HG03457 (cell line): Measurements from ENCODE around the gene LRP1-AS.

Experiments
- ATAC-seq: cut with Tn5 transposase; IDR thresholded peaks from one replicate; pipeline ENCODE4 v1.9.1; 2021; ENCODE audit warnings: moderate number of reproducible peaks; ENCODE audit not compliant: unreplicated experiment

The LRP1-AS gene

DNA sequence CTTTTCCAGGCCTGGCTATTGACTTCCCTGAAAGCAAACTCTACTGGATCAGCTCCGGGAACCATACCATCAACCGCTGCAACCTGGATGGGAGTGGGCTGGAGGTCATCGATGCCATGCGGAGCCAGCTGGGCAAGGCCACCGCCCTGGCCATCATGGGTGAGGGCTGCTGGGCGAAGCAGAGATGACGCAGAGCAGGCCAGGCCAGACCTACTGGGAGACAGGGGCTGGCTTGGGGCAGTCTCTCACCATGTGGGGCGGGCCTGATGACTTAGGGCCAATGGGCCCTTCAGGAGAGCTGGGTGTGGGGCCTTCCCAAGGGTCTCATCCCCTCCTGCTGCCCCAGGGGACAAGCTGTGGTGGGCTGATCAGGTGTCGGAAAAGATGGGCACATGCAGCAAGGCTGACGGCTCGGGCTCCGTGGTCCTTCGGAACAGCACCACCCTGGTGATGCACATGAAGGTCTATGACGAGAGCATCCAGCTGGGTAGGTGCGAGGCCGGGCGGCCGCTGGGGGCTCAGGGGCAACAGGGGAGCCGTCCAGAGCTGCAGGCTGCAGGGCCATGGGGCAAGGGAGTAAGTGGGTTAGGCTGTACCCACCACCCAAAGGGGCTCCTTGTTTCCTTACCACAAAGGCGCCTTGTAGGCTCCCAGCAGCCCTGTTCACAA lies 33.0 kb upstream of the LRP1-AS start:
- no peak for ATAC-seq

DNA sequence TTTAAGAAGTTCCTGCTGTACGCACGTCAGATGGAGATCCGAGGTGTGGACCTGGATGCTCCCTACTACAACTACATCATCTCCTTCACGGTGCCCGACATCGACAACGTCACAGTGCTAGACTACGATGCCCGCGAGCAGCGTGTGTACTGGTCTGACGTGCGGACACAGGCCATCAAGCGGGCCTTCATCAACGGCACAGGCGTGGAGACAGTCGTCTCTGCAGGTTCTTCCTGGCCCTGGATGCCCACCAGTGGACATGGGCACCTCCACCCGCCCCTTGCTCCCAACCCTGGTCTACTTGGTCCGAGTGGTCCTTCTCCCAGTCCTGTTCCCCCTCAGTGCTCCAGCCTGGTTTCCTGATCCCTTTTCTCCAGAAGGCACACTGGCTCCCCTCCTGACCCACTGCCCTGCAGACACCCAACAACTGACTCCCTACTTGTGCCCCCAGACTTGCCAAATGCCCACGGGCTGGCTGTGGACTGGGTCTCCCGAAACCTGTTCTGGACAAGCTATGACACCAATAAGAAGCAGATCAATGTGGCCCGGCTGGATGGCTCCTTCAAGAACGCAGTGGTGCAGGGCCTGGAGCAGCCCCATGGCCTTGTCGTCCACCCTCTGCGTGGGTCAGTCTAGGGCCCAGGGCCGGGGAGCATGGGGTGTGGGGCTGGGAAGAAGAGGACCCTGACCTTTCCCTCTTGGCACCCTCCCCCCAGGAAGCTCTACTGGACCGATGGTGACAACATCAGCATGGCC lies 32.1 kb upstream of the LRP1-AS start:
- no peak for ATAC-seq

DNA sequence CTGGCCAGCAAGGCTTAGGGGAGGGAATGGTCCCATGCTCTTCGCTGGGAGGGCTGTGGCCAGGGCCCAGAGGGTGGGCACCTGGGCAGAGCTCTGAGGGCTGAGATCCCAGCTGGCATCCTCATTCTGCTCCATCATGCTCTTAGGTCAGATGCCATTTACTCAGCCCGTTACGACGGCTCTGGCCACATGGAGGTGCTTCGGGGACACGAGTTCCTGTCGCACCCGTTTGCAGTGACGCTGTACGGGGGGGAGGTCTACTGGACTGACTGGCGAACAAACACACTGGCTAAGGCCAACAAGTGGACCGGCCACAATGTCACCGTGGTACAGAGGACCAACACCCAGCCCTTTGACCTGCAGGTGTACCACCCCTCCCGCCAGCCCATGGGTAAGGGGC lies 30.8 kb upstream of the LRP1-AS start:
- no peak for ATAC-seq

DNA sequence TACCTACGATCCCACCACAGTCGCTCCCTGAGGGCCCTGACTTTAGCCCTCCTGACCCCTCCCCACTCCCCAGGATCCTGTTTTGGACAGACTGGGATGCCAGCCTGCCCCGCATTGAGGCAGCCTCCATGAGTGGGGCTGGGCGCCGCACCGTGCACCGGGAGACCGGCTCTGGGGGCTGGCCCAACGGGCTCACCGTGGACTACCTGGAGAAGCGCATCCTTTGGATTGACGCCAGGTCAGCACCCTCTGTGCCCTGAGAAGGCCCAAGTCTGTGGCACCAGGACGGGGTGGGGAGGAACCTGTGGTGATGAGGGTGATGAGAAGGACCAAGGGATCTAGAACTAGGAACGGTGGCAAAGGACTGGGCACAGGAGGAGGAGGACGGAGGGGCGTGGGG lies 29.9 kb upstream of the LRP1-AS start:
- no peak for ATAC-seq

DNA sequence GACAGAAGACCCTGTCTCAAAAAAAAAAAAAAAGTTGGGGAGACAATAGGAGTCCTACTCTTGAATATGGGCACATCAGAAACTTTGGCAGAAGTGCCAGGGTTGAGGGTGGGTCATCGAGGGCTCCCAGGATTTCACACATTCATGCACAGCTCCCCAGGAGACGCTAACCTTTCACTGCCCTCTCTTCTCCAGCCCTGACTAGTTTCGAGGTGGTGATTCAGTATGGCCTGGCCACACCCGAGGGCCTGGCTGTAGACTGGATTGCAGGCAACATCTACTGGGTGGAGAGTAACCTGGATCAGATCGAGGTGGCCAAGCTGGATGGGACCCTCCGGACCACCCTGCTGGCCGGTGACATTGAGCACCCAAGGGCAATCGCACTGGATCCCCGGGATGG lies 29.4 kb upstream of the LRP1-AS start:
- no peak for ATAC-seq

DNA sequence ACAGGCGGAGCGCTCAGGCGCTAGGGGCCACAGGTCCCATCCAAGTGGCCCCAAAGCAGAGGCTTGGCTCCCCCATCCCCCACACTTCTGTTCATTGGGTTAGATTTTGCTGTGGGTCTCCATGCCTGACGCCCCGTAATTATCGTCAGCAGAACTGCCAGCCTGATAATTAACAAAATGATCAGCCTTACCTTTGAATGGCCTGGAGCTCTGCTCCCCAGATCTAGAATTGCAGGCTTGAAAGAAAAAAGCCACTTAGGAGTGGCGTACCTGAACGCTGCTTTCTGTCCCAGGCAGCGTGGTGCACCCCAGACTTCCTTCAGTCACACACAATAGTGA lies 28.7 kb upstream of the LRP1-AS start:
- ATAC-seq: no peak

DNA sequence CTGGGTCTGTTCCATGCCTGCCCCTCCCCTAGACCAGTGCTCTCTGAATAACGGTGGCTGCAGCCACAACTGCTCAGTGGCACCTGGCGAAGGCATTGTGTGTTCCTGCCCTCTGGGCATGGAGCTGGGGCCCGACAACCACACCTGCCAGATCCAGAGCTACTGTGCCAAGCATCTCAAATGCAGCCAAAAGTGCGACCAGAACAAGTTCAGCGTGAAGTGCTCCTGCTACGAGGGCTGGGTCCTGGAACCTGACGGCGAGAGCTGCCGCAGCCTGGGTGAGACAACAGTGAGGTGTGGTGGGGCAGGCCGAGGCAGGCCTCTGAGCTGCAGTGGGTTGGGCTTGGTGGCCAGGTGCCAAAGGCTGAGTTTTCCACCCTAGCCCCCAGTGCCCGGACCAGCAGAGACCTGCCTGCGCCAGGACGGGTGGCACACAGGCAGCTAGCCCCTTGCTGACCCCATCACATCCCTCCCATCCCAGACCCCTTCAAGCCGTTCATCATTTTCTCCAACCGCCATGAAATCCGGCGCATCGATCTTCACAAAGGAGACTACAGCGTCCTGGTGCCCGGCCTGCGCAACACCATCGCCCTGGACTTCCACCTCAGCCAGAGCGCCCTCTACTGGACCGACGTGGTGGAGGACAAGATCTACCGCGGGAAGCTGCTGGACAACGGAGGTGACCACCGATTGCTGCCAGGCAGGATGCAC lies 28.2 kb upstream of the LRP1-AS start:
- ATAC-seq: no peak

DNA sequence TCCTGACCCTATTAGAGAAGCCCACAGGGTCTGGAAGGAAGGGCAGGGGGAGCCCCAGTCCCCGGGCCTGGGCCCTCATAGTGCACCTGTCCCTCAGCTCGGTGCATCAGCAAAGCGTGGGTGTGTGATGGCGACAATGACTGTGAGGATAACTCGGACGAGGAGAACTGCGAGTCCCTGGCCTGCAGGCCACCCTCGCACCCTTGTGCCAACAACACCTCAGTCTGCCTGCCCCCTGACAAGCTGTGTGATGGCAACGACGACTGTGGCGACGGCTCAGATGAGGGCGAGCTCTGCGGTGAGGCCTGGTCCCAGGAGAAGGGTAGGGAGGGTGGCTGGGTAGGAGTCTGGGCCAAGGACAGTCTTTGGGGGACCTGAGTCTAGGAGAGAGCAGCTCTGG lies 26.3 kb upstream of the LRP1-AS start:
- no peak for ATAC-seq

DNA sequence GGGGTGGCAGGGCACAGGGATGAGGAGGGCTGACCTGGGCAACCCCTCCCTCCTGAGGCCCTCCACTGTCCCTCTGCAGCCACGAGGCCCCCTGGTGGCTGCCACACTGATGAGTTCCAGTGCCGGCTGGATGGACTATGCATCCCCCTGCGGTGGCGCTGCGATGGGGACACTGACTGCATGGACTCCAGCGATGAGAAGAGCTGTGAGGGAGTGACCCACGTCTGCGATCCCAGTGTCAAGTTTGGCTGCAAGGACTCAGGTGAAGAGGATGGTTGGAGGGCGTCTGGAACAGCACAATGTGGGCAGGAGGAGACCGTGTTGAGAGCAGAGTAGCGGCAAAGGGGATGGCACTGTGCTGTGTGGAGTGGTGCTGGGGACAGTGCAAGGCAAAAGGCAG lies 25.7 kb upstream of the LRP1-AS start:
- no peak for ATAC-seq

DNA sequence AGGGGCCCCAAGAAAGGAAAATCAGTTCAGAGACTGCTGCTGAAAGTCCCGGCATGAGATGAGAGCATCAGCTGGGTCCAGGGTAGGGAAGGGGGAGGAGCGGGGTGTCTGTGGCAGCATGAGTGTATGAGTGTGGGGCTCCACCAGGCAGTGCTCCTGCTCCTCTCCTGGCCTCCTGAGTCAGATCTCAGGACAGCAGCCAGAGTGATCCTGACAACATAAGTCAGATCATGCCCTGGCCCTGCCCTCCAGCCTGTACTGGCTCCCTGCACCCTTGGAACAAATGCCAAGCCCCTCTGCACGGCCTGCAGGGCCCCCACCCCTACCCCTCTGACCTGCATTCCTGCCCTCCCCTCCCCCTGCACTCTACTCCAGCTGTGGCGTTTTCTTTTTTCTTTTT lies 24.2 kb upstream of the LRP1-AS start:
- no peak for ATAC-seq

DNA sequence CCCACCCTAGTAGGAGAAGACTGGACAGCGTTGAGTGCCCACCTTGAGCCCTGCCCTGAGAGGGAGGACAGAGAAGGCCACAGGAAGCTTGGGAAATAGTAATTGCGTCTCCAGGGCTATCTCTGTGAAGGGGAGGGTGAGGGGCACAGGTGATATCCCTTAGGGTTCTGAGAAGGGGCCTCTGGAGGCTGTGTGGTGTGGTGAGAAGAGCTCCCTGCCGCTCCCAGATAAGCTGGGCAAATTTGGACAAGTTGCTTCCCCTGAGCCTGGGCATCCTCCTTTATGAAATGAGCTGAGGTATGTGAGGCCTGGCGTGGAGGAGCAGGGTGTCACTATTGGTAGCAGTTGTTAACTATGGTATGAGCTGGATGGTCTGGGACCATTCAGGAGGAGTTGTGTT lies 23.5 kb upstream of the LRP1-AS start:
- no peak for ATAC-seq

DNA sequence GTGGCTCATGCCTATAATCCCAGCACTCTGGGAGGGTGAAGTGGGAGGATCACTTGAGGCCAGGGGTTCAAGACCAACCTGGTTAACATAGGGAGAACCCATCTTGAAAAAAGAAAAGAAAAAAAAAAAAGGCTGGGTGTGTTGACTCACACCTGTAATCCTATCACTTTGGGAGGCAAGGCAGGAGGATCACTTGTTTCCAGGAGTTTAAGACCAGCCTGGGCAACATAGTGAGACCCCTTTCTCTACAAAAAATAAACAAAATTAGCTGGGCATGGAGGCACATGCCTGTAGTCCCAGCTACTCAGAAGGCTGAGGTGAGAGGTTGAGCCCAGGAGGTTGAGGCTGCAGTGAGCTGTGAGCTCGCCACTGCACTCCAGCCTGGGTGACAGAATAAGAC lies 23.0 kb upstream of the LRP1-AS start:
- ATAC-seq: no peak

DNA sequence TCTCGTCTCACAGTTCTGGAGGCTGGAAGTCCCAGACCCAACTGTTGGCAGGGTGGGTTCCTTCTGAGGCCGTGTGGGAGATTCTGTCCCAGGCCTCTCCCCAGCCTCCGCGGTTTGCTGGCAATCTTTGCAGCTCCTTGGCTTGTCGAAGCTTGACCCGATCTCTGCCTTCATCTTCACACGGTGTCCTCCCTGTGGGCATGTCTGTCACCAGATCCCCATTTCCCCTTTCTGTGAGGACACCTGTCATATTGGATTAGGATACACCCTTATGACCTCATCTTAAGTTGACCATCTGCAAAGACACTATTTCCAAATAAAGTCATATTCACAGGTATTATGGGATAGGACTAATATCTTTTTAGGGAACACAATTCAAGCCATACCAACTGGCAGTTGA lies 22.6 kb upstream of the LRP1-AS start:
- no peak for ATAC-seq

DNA sequence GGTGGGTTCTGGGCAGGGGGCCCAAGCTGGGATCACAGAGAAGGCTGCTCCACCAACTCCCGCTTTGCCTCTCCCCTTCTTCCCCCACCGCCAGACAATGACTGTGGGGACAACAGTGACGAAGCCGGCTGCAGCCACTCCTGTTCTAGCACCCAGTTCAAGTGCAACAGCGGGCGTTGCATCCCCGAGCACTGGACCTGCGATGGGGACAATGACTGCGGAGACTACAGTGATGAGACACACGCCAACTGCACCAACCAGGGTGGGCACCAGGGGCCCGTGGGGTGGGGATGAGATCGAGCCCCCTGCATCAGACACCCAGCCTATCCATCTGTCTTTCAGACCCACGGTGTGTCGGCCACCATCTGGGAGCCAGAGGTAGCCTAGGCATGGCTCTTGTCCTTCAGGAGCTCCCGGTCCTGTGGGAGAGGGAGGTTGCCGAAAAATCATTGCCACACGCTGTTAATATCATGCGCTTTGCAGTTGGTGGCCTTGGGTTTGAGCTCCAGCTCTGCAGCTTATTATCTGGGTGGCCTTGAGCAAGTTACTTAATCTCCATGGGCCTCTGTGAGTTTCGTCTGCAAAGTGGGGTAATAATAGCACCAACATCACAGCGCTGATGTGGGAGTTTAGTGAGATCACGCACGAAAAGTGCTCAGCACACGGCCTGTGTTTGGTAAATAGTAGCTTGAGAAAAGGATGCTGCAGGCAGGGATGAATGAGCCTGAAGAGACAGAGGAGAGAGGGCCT lies 21.8 kb upstream of the LRP1-AS start:
- no peak for ATAC-seq

DNA sequence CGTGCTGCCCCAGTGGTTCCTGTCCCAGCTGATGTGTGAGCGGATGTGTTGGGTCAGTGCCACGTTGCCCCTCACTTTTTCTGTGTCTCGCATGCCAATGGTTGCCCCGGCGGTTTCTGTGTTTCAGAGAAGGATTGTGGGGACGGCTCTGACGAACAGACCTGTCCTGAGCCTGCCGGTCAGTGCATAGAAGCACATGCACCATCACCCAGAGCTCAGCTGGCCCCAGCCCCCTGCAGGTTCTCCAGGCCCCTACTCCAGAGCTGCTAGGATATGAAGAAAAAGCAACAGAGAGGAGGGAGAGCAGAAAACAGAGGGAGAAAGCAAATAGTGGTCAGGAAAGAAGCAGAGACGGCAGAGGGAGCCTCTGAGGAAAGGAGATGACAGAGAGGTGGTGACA lies 20.6 kb upstream of the LRP1-AS start:
- ATAC-seq: no peak

DNA sequence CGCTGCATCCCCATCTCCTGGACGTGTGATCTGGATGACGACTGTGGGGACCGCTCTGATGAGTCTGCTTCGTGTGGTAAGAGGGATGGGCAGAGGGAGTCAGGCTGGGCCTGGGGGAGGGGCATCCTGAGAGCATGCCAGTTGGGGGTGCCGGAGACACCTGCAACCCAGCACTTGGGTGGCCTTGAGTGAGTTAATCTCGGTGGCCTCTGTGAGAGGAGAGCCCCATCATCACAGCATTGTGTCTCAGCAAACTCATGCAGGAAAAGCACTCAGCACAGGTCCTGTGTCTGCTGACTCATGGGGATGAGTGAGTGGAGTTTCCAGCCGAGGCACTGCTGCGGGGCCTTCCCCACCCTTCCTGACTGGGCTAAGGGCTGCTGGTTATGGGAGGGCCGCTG lies 19.6 kb upstream of the LRP1-AS start:
- no peak for ATAC-seq

DNA sequence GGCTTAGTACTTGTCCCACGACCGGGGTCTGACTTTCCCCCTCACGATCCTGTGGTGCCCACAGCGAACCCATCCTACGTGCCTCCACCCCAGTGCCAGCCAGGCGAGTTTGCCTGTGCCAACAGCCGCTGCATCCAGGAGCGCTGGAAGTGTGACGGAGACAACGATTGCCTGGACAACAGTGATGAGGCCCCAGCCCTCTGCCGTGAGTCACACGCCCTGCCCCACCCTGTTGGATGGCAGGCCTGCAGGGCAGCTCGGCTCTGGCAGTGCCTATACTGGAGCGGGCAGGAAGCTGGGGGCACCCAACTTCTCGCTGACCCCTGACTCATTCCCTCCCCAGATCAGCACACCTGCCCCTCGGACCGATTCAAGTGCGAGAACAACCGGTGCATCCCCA lies 18.3 kb upstream of the LRP1-AS start:
- no peak for ATAC-seq

DNA sequence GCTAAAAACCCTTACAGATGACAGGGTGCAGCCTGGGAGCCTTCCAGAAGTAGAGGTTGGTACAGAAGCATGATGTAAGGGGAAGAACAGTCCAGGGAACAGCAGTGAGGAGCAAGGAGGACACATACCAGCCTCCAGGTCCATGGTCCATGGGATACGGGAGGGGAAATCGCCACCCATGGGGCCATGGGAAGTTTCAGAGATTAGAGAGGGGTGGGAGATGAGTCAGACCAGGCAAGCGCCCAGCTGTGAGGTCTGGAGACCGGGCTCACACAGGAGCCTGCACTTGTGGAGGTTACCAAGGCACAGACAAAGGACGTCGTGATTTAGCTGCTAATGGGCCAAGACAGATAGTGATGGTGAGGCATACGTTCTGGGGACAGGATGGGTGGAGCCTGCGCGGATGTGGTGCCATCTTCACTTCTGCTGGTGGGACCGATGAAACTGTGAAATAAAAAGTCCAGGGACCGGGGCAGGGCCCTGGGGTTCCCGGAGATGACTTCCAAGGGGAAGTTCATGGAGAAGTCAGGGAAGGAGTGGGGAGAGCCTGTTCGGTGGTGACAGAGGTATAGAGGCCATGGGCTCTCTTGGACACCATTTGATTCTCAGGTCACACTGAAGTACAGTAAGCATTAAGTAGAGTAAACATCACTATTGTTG lies 17.7 kb upstream of the LRP1-AS start:
- no peak for ATAC-seq

DNA sequence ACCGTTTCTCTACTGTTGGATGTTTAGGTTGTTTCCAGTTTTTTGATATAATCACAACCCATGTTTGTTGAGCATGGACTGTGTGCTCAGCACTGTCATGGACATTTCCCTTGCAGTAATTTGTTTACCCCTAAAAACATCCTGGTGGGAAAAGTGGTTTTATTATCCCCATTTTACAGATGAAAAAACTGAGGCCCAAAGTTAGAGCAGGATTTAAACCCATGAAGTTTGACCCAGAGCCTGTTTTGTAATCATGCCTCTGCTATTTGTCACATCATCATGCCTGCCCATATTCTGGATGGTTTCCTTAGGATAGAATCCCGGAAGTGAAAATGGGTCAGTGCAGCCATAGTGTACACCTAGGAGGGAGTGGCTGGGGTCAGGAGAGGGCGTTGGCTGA lies 17.0 kb upstream of the LRP1-AS start:
- ATAC-seq: no peak

DNA sequence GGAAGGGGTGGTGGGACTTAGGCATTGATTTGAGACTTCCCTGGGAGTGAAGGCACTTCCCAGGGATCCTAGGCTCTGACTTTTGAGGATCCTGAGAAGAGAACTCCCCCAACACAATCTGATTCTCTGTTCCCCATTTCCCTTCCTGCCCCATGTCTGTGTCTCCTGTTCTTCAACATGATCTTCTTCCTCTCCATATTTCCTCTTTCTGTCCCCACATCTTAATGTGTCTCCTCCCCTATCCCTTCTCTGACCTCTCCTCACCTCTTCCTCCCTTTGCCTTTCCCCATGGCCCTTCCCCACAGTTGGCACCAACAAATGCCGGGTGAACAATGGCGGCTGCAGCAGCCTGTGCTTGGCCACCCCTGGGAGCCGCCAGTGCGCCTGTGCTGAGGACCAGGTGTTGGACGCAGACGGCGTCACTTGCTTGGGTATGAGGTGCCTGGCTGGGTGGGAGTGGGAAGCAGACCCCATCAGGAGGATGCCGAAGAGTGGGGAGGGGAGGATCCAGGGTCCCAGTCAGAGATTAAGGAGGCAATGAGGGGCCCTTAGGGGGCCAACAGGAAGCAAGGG lies 15.2 kb upstream of the LRP1-AS start:
- no peak for ATAC-seq

DNA sequence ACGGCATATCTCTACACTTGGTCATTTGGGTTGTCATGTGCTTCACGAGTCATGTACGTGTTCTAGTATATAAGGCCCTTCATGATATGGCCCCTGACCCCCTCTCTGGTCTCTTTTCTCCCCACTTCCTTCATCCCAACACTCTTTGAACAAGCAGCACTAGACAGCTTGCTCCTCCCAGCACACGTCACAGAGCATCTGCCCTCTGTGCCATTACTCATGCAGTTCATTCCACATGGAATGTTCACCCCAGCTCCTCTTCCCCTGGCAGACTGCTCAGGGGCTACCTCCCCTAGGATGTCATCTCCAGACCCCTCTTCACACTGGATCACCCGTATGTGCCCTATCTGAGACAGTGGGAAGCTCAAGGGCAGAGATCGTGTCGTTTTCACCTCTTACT lies 14.1 kb upstream of the LRP1-AS start:
- no peak for ATAC-seq
